CD4-positive, alpha-beta memory T cell (primary cell): Measurements from ENCODE around the gene SLC25A12. TPM values are rescaled to one million over a fixed set of nuclear protein-coding genes. Genes with fewer than 3 reads are reported as not detected.

Experiments
- CTCF ChIA-PET: fragments of 350-600 bp; sonication (Branson Sonifier 250); formaldehyde crosslinking; loops from one replicate; lab custom pipeline; 2021; ENCODE audit warnings: inconsistent platforms; ENCODE audit not compliant: partially characterized antibody; lab: Charles Lee
- POLR2A ChIA-PET: fragments of 350-600 bp; sonication (Branson Sonifier 250); formaldehyde crosslinking; loops from one replicate; lab custom pipeline; 2021; ENCODE audit not compliant: partially characterized antibody; lab: Charles Lee
- DNase-seq, 5 donors: peaks; one replicate each; pipeline versions ENCODE4 v3.0.0 to v3.0.0-alpha.2; 2020 to 2022; ENCODE audit warnings: mixed read lengths in 1 of 5
- H3K27ac ChIP-seq: one replicate; pipeline ENCODE4 v1.7.0; 2013; ENCODE audit warnings: low read depth, low read length
- H3K27me3 ChIP-seq: 2 replicates; pipeline ENCODE4 v1.7.0; 2013; ENCODE audit warnings: mild to moderate bottlenecking, low read length, moderate library complexity; ENCODE audit not compliant: insufficient read depth
- H3K36me3 ChIP-seq: 2 replicates; pipeline ENCODE4 v1.7.0; 2013; ENCODE audit warnings: mild to moderate bottlenecking, low read length, moderate library complexity; ENCODE audit not compliant: insufficient read depth
- H3K4me1 ChIP-seq: 2 replicates; pipeline ENCODE4 v1.7.0; 2013; ENCODE audit warnings: mild to moderate bottlenecking, low read length, moderate library complexity; ENCODE audit not compliant: insufficient read depth
- H3K4me3 ChIP-seq, 2 donors: one replicate each; pipeline ENCODE4 v1.7.0; 2013; ENCODE audit warnings: low read length in 2 of 2, mild to moderate bottlenecking in 1 of 2
- H3K9me3 ChIP-seq, 2 donors: one replicate each; pipeline ENCODE4 v1.7.0; 2013; ENCODE audit warnings: low read length in 2 of 2, control low read depth in 1 of 2; ENCODE audit not compliant: control insufficient read depth in 1 of 2
- H3K27ac Mint-ChIP-seq, 7 donors: one replicate each; pipeline ENCODE4 v1.8.0; 2020 to 2021; ENCODE audit warnings: mixed read lengths in 7 of 7, mild to moderate bottlenecking in 6 of 7, inconsistent platforms in 3 of 7, moderate library complexity in 3 of 7
- H3K27me3 Mint-ChIP-seq, 2 donors: one replicate each; pipeline ENCODE4 v1.8.0; 2020 to 2021; ENCODE audit warnings: mixed read lengths in 2 of 2
- H3K36me3 Mint-ChIP-seq, 2 donors: one replicate each; pipeline ENCODE4 v1.8.0; 2020 to 2021; ENCODE audit warnings: mixed read lengths in 2 of 2, inconsistent platforms in 1 of 2, mild to moderate bottlenecking in 1 of 2
- H3K4me1 Mint-ChIP-seq, 4 donors: one replicate each; pipeline ENCODE4 v1.8.0; 2020 to 2021; ENCODE audit warnings: mixed read lengths in 4 of 4, mild to moderate bottlenecking in 1 of 4
- H3K4me3 Mint-ChIP-seq, 8 donors: one replicate each; pipeline ENCODE4 v1.8.0; 2020 to 2021; ENCODE audit warnings: mixed read lengths in 8 of 8, mild to moderate bottlenecking in 7 of 8, moderate library complexity in 6 of 8, inconsistent platforms in 3 of 8
- H3K9me3 Mint-ChIP-seq, 8 donors: one replicate each; pipeline ENCODE4 v1.8.0; 2020 to 2021; ENCODE audit warnings: mixed read lengths in 8 of 8, mild to moderate bottlenecking in 5 of 8, inconsistent platforms in 3 of 8, moderate library complexity in 1 of 8
- intact Hi-C: fragments of 100-400 bp; cut with micrococcal nuclease; formaldehyde crosslinking; loops from one replicate; pipeline ENCODE4 v1.15.1; 2023
- polyA plus RNA-seq, 2 donors: library from polyadenylated mRNA; unstranded; fragments of 300-500 nt; fragmentation: Illumina TruSeq; gene quantifications; one replicate each; pipeline ENCODE4 v1.2.3, GENCODE V29; 2021
- total RNA-seq, 2 experiments: library from RNA; stranded (reverse); gene quantifications; one replicate each; pipeline ENCODE4 v1.2.3, GENCODE V29; 2021

The SLC25A12 gene
- total and polyA plus RNA-seq, 4 experiments from 2014 or later, result 7.4 to 14.9 (median 14.4) TPM

DNA sequence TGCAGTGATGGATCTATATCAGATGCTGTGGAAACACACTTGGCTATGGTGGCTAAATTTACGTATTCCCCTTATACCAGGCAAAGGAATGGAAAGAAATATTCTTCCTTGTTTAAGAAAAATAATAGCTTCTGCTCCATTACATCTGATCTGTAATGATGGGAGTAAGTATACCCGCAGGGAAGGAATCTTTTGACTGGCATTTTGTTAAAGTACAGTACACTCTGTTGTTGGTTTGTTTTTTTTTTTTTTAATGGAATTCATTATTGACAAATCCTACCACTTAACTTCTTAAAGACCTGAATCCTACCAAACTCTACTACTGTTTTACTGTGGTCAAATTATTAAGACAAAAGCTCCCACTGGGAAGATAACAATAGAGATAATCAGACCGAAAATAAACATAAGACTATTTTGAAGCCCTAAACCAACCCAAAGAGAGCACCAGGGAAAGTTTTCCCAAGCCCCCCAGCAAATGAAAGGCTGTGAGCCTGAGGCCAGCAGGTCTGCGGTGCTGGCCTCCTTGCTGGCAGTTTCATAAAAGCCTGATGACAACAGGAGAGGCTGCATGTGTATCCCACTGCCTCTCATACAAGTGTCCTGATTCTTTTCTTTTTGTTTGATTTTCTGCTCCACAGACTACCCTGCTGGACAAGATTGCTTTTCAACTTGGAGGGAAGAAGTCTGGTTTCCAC, 101.0 kb downstream of the SLC25A12 start:
- Histone ChIP-seq H3K9me3 (no peaks in the 10 kb centered on the region), H3K27me3 (no peaks in the 10 kb centered on the region), H3K4me3 (no peak overlapping the region), H3K27ac (no peak overlapping the region), H3K36me3 (peaks cover 11% of the 10 kb centered on the region), H3K4me1 (no peaks in the 10 kb centered on the region)
- Mint-ChIP-seq H3K4me1 (peaks cover 5 to 13% (median 10%) of the 10 kb centered on the region in 4 donors), H3K27me3 (no peaks in the 10 kb centered on the region), H3K36me3 (peaks cover 38 to 51% of the 10 kb centered on the region in 2 donors), H3K4me3 (no peak overlapping the region), H3K27ac (peak overlapping the region in 1 of 7 donors; percentile 42), H3K9me3 (no peaks in the 10 kb centered on the region)
- intact Hi-C loops, result no loop called here
- CTCF ChIA-PET, result no interaction called here
- POLR2A ChIA-PET, result no interaction called here
- no peak for DNase-seq

DNA sequence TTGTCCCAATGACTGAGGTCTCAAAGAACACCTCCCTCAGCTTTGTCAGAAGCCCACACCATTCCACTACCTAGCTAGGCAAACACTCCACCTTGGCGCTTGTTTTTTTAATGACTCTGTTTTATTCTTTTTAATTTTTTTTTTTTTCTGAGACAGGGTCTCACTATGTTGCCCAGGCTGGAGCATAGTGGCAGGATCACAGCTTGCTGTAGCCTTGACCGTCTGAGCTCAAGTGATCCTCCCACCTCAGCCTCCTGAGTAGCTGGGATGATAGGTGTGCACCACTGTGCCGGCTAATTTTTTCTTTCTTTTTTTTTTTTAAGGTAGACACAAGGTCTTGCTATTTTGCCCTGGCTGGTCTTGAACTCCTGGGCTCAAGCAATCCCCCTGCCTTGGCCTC, 101.9 kb downstream of the SLC25A12 start:
- H3K9me3 ChIP-seq, result no peaks in the 10 kb centered on the region
- peaks cover 45 to 59% of the 10 kb centered on the region in 2 donors for H3K36me3 Mint-ChIP-seq
- ChIA-PET POLR2A (no interaction called here), CTCF (interaction anchor here (1.7 kb wide), 1 partner anchor 335 kb away, joined by 4 read pairs; no protein-coding TSS in a partner anchor)
- no peak for DNase-seq
- H3K27ac ChIP-seq, result no peak overlapping the region
- intact Hi-C loops, result no loop called here
- peaks cover 11% of the 10 kb centered on the region for H3K36me3 ChIP-seq
- H3K4me3 ChIP-seq, result no peak overlapping the region
- H3K4me1 Mint-ChIP-seq, result peaks cover 5 to 13% (median 10%) of the 10 kb centered on the region in 4 donors
- no peak overlapping the region for H3K4me3 Mint-ChIP-seq
- no peak overlapping the region for H3K27ac Mint-ChIP-seq
- H3K9me3 Mint-ChIP-seq, result no peaks in the 10 kb centered on the region
- H3K4me1 ChIP-seq, result no peaks in the 10 kb centered on the region
- H3K27me3 Mint-ChIP-seq, result no peaks in the 10 kb centered on the region
- no peaks in the 10 kb centered on the region for H3K27me3 ChIP-seq

DNA sequence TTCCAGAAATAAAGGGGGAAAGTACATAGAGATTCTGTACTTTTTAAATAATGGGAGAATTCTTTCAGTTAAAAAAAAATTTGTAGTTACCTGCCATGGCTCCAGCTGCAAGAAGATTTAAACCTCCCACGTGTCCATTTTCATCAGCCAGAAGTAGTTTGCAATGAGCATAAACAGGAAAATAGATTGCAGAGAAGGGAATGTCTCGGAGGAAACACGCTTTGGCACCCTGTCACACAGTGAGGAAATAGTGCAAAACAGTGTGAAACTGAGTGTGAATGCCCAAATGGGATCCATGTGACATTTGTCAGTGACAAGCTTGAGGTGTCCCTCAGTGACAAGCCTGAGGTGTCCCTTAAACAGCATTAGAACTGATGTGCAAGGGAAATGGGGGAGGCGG, 102.7 kb downstream of the SLC25A12 start:
- H3K36me3 ChIP-seq, result peaks cover 17% of the 10 kb centered on the region
- H3K27me3 Mint-ChIP-seq, result no peaks in the 10 kb centered on the region
- intact Hi-C loops, result no loop called here
- H3K36me3 Mint-ChIP-seq, result peaks cover 52 to 67% of the 10 kb centered on the region in 2 donors
- H3K27me3 ChIP-seq, result no peaks in the 10 kb centered on the region
- no peak overlapping the region for H3K4me3 ChIP-seq
- ChIA-PET POLR2A (no interaction called here), CTCF (interaction anchor here (1.7 kb wide), 1 partner anchor 336 kb away, joined by 4 read pairs; no protein-coding TSS in a partner anchor)
- no peaks in the 10 kb centered on the region for H3K9me3 ChIP-seq
- no peak for DNase-seq
- peak overlapping the region in 1 of 7 donors; percentile 40 for H3K27ac Mint-ChIP-seq
- H3K9me3 Mint-ChIP-seq, result no peaks in the 10 kb centered on the region
- H3K4me1 ChIP-seq, result no peaks in the 10 kb centered on the region
- H3K4me1 Mint-ChIP-seq, result peaks cover 5 to 13% (median 10%) of the 10 kb centered on the region in 4 donors
- H3K27ac ChIP-seq, result no peak overlapping the region
- H3K4me3 Mint-ChIP-seq, result no peak overlapping the region

DNA sequence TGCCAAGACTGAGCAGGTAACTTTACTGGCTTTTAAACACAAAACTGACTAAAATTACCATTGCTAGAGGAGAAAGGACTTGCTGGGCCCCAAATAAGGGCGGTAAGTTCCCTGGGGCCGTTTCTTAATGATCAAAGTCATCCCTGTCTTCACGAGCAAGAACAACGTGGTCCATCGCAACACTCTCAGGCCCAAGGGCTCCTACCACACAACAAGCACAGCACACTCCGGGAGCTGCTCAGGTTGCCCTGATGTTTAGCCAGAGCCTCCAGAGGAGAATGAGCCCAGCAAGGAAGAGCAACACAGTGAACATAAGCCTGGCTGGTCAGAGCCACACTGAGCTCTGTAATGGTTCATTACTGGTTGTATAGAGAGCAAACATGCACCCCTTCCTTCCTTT, 104.1 kb downstream of the SLC25A12 start:
- Histone ChIP-seq H3K9me3 (no peaks in the 10 kb centered on the region), H3K36me3 (peaks cover 26% of the 10 kb centered on the region), H3K27me3 (no peaks in the 10 kb centered on the region), H3K27ac (no peak overlapping the region), H3K4me1 (no peaks in the 10 kb centered on the region), H3K4me3 (no peak overlapping the region)
- H3K4me1 Mint-ChIP-seq, result peaks cover 5 to 10% (median 6%) of the 10 kb centered on the region in 4 donors
- H3K36me3 Mint-ChIP-seq, result peaks cover 61 to 72% of the 10 kb centered on the region in 2 donors
- no peak for DNase-seq
- intact Hi-C loops, result no loop called here
- POLR2A ChIA-PET, result interaction anchor here (1.2 kb wide), 1 partner anchor 15 kb away, joined by 3 read pairs; no protein-coding TSS in a partner anchor
- CTCF ChIA-PET, result interaction anchor here (1.0 kb wide), 1 partner anchor 672 kb away, joined by 4 read pairs; no protein-coding TSS in a partner anchor
- peak overlapping the region in 2 of 7 donors; percentile 19 to 87 for H3K27ac Mint-ChIP-seq
- H3K9me3 Mint-ChIP-seq, result no peaks in the 10 kb centered on the region
- no peak overlapping the region for H3K4me3 Mint-ChIP-seq
- H3K27me3 Mint-ChIP-seq, result no peaks in the 10 kb centered on the region

DNA sequence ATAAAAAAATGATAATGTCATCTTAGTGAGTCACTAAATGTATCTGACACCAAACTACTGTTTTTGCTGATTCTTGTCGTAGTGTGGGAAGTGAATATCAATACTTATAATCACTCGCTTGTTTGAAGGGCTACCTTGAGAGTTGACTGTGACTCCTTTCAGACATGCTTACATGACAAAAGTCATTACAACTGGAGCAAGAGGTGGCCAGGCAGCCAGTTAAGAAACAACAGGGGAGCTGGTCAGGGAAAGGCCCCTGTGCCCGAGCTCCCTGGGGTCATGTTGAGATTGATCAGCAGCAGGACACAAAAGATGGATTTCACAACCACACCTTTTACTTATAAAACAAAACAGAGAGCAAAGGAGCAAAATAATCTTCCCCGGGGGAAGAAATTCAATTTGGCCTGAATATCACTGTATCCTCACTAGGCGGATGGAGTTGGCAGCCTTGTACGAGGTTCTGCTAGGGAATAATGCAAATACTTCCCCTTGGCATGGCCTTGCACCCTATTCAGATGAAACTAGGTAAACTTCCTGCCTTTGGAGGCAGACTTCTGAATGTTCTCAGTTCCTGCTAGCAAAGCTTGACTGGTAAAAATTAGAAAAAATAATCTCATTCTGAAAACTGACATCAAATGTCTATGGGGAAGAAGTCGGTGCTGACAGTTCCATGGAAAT, 105.6 kb downstream of the SLC25A12 start:
- Histone ChIP-seq H3K27me3 (no peaks in the 10 kb centered on the region), H3K27ac (no peak overlapping the region), H3K9me3 (no peaks in the 10 kb centered on the region), H3K36me3 (peaks cover 33% of the 10 kb centered on the region), H3K4me3 (no peak overlapping the region), H3K4me1 (no peaks in the 10 kb centered on the region)
- no peak for DNase-seq
- H3K4me3 Mint-ChIP-seq, result no peak overlapping the region
- H3K27ac Mint-ChIP-seq, result peak overlapping the region in 2 of 7 donors; percentile 60 to 73
- peaks cover 0 to 2% (median 0%) of the 10 kb centered on the region in 8 donors for H3K9me3 Mint-ChIP-seq
- ChIA-PET CTCF (no interaction called here), POLR2A (no interaction called here)
- peaks cover 70 to 75% of the 10 kb centered on the region in 2 donors for H3K36me3 Mint-ChIP-seq
- no peaks in the 10 kb centered on the region for H3K27me3 Mint-ChIP-seq
- H3K4me1 Mint-ChIP-seq, result no peaks in the 10 kb centered on the region
- intact Hi-C loops, result no loop called here

DNA sequence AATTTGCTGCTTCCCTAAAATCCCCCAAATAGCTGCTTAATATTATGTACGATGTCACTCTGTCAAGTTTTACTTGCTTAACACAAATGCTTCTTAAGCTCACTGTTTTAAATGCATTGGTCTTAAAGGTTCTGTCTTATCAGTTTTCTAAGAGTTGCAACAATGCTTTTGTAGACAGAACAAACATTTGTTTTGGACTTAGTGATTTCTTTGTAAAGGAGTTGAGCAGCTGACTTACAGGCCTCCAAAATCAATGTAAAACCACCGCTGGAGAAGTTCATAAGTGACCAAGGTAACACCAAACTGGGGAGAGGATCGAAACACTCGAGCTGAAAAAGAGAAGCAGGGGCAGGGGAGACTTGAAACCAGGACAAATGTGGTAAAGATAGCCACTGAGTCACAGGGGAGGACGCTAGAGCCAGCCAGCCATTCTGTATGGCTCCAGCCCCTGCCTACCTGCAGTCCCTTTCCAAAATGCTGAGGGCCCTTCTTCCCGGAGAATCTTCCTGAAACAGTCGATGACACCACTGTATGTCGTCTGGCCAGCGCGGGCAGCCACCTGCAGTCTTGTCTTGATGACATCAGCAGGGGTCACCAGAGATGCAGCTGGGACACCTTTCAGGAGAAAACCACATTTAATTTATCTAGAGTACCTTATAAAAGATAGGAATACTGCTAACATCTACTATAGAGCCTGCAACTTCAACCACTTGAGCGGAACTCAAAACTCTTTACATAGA, 106.5 kb downstream of the SLC25A12 start:
- peaks cover 73% of the 10 kb centered on the region in 2 donors for H3K36me3 Mint-ChIP-seq
- H3K4me3 ChIP-seq, result no peak overlapping the region
- peaks cover 0 to 2% (median 0%) of the 10 kb centered on the region in 8 donors for H3K9me3 Mint-ChIP-seq
- no peak for DNase-seq
- no peak overlapping the region for H3K27ac Mint-ChIP-seq
- no peak overlapping the region for H3K4me3 Mint-ChIP-seq
- intact Hi-C loops, result no loop called here
- H3K27ac ChIP-seq, result no peak overlapping the region
- POLR2A ChIA-PET, result no interaction called here
- CTCF ChIA-PET, result interaction anchor here (0.7 to 1.3 kb wide), 2 partner anchors 9 to 800 kb away, joined by 3 read pairs; no protein-coding TSS in a partner anchor
- H3K4me1 ChIP-seq, result no peaks in the 10 kb centered on the region
- no peaks in the 10 kb centered on the region for H3K4me1 Mint-ChIP-seq
- H3K9me3 ChIP-seq, result no peaks in the 10 kb centered on the region
- H3K27me3 ChIP-seq, result no peaks in the 10 kb centered on the region
- H3K36me3 ChIP-seq, result peaks cover 33% of the 10 kb centered on the region
- no peaks in the 10 kb centered on the region for H3K27me3 Mint-ChIP-seq

DNA sequence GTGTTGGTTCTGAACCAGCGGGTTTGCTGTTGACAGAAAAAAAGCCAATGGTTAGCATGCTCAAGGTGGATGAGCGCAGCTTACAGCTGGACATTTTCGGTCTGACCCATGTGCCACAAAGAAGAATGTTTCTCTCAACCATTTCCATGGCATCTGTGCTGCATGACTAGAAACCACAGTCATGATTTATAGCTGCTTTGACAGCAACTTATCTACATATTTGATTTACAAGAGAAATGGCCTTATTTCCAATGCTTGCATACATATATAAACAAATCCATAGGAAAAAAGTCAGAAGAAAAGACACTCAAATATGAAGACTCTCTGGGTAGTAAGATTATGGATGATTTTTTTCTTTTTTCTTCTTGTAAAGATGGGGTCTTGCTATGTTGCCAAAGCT, 108.6 kb downstream of the SLC25A12 start:
- ChIA-PET CTCF (interaction anchor here (0.7 kb wide), 1 partner anchor 103 kb away, joined by 3 read pairs; no protein-coding TSS in a partner anchor), POLR2A (no interaction called here)
- H3K4me1 Mint-ChIP-seq, result no peaks in the 10 kb centered on the region
- DNase-seq, result no peak
- H3K27me3 Mint-ChIP-seq, result no peaks in the 10 kb centered on the region
- Histone ChIP-seq H3K27me3 (no peaks in the 10 kb centered on the region), H3K9me3 (no peaks in the 10 kb centered on the region), H3K36me3 (peaks cover 27% of the 10 kb centered on the region), H3K27ac (no peak overlapping the region), H3K4me3 (no peak overlapping the region), H3K4me1 (no peaks in the 10 kb centered on the region)
- H3K4me3 Mint-ChIP-seq, result no peak overlapping the region
- no peak overlapping the region for H3K27ac Mint-ChIP-seq
- H3K9me3 Mint-ChIP-seq, result peaks cover 0 to 2% (median 0%) of the 10 kb centered on the region in 8 donors
- intact Hi-C loops, result no loop called here
- H3K36me3 Mint-ChIP-seq, result peaks cover 63 to 65% of the 10 kb centered on the region in 2 donors
